Measurements from ENCODE around the gene PLXNB2. TPM values are rescaled to one million over a fixed set of nuclear protein-coding genes. Genes with fewer than 3 reads are reported as not detected.

The PLXNB2 gene
- total RNA-seq, 1 experiment from 2014 or later: 236 TPM

GRCh38 chr22:50294319-50294656 is 13.2 kb downstream of the PLXNB2 start (continued):
- TF ChIP-seq RAD21 (IDR thresholded peaks at IDR 0.05; ENCODE audit: low read depth) (no peak), REST (IDR thresholded peaks at IDR 0.05; ENCODE audit: low read depth) (no peak), EGR1 (IDR thresholded peaks at IDR 0.05; ENCODE audit: low read depth) (no peak), MAX (IDR thresholded peaks at IDR 0.05) (no peak), ZFX (IDR thresholded peaks at IDR 0.05) (no peak)

GRCh38 chr22:50293441-50294318 is 13.8 kb downstream of the PLXNB2 start:
- no TSS peak for BruUV-seq (replicated peaks)

More at GRCh38 chr22:50293441-50294318, 13.8 kb downstream of the PLXNB2 start:
- intact Hi-C loops (cut with micrococcal nuclease): no loop called here
- Histone ChIP-seq H3K27me3 (ENCODE audit: insufficient read depth, low read length) (no peaks in the 10 kb centered on the region), H3K9me3 (ENCODE audit: control insufficient read depth in 1 of 2, insufficient read depth in 1 of 2, low read depth in 1 of 2, low read length in 2 of 2) (no peaks in the 10 kb centered on the region), H3K4me2 (ENCODE audit: low read length) (peak overlapping the region; percentile 92), H3K4me3 (replicated peaks in 1 of 2; ENCODE audit: low read depth in 1 of 2, low read length in 2 of 2) (peak overlapping the region; percentile 40 to 56), H3K79me2 (ENCODE audit: insufficient read depth, low read length) (peaks cover 100% of the 10 kb centered on the region), H3K9me2 (ENCODE audit: insufficient read depth) (no peaks in the 10 kb centered on the region), H3K4me1 (ENCODE audit: control insufficient read depth in 1 of 2, insufficient read depth in 2 of 2, low read length in 2 of 2) (peaks cover 53 to 65% of the 10 kb centered on the region in 2 experiments), H2AFZ (ENCODE audit: low read depth, low read length, poor library complexity, severe bottlenecking) (no peak overlapping the region), H3K36me3 (ENCODE audit: control insufficient read depth in 1 of 2, insufficient read depth in 2 of 2, low read length in 2 of 2) (peaks cover 7 to 36% of the 10 kb centered on the region in 2 experiments; a peak in 3 of 4 replicates), H3K27ac (ENCODE audit: low read depth, low read length) (peak overlapping the region; percentile 99), H3K9ac (ENCODE audit: low read length) (peak overlapping the region; percentile 73), H4K20me1 (ENCODE audit: insufficient read depth) (no peaks in the 10 kb centered on the region)
- TF ChIP-seq MAX (IDR thresholded peaks at IDR 0.05): no peak
- TF ChIP-seq ZFX (IDR thresholded peaks at IDR 0.05): 0 out of 2 replicates have a peak, but pooled peaks have one; percentile 6
- TF ChIP-seq JUND (IDR thresholded peaks at IDR 0.05): no peak
- TF ChIP-seq EGR1 (IDR thresholded peaks at IDR 0.05; ENCODE audit: low read depth): peak; percentile 96
- TF ChIP-seq CBX3 (IDR thresholded peaks at IDR 0.05; ENCODE audit: low read depth): no peak
- ChIA-PET RAD21 (ENCODE audit: low non-redundant PET in 1 of 2, low total read pairs in 2 of 2, uncharacterized antibody in 2 of 2, unreplicated experiment in 2 of 2) (no interaction called here), CTCF (interaction anchor here (0.9 to 1.2 kb wide), 3 partner anchors 10 to 17 kb away, joined by 3 read pairs; no protein-coding TSS in a partner anchor), POLR2A (interaction anchor here (1.0 to 2.7 kb wide), 4 partner anchors 10 to 12 kb away, joined by 3 to 11 read pairs (median 5); no protein-coding TSS in a partner anchor)
- DNase-seq (ENCODE audit: low read depth, low spot score) (no peak), ATAC-seq (peak; percentile 79)
